ENCODE results near the gene ZNF70.

Gene ZNF70

GRCh38 chr22:23750714-23751440 lies at the start of gene ZNF70:
ZNF70 (minus strand) TSS chr22:23751112; CDS start chr22:23745140, 5,972 bp downstream.
- DNase-seq, result peak; percentile 82
- in situ Hi-C loops (cut with HindIII; ENCODE audit: low pct_ligation_motif_present, low pct_unique_long_range_greater_than_20kb, low sequenced_read_pairs), result no loop called here

GRCh38 chr22:23796461-23796860 lies 45.5 kb upstream of the ZNF70 start:
- in situ Hi-C loops (cut with HindIII; ENCODE audit: low pct_ligation_motif_present, low pct_unique_long_range_greater_than_20kb, low sequenced_read_pairs), result no loop called here
- DNase-seq, result no peak

- no peak for DNase-seq
- in situ Hi-C loops (cut with HindIII; ENCODE audit: low pct_ligation_motif_present, low pct_unique_long_range_greater_than_20kb, low sequenced_read_pairs), result no loop called here
Measured at GRCh38 chr22:23793326-23793725, 42.4 kb upstream of the ZNF70 start.

GRCh38 chr22:23791738-23792645 lies 41.1 kb upstream of the ZNF70 start:
- in situ Hi-C loops (cut with HindIII; ENCODE audit: low pct_ligation_motif_present, low pct_unique_long_range_greater_than_20kb, low sequenced_read_pairs), result no loop called here
- DNase-seq, result no peak

GRCh38 chr22:23790819-23791737 lies 40.2 kb upstream of the ZNF70 start:
- DNase-seq, result no peak
- in situ Hi-C loops (cut with HindIII; ENCODE audit: low pct_ligation_motif_present, low pct_unique_long_range_greater_than_20kb, low sequenced_read_pairs), result no loop called here

- no peak for DNase-seq
- in situ Hi-C loops (cut with HindIII; ENCODE audit: low pct_ligation_motif_present, low pct_unique_long_range_greater_than_20kb, low sequenced_read_pairs), result no loop called here
Measured at GRCh38 chr22:23789638-23790037, 38.7 kb upstream of the ZNF70 start.

GRCh38 chr22:23789121-23789520 lies 38.2 kb upstream of the ZNF70 start:
- in situ Hi-C loops (cut with HindIII; ENCODE audit: low pct_ligation_motif_present, low pct_unique_long_range_greater_than_20kb, low sequenced_read_pairs), result no loop called here
- DNase-seq, result no peak

- no peak for DNase-seq
- in situ Hi-C loops (cut with HindIII; ENCODE audit: low pct_ligation_motif_present, low pct_unique_long_range_greater_than_20kb, low sequenced_read_pairs), result no loop called here
Measured at GRCh38 chr22:23787910-23788309, 37.0 kb upstream of the ZNF70 start.

GRCh38 chr22:23787600-23787896 lies 36.6 kb upstream of the ZNF70 start:
- no peak for DNase-seq
- in situ Hi-C loops (cut with HindIII; ENCODE audit: low pct_ligation_motif_present, low pct_unique_long_range_greater_than_20kb, low sequenced_read_pairs), result no loop called here

- in situ Hi-C loops (cut with HindIII; ENCODE audit: low pct_ligation_motif_present, low pct_unique_long_range_greater_than_20kb, low sequenced_read_pairs), result no loop called here
- peak; percentile 89 for DNase-seq
Measured at GRCh38 chr22:23786752-23787599, 36.1 kb upstream of the ZNF70 start, which contains the start of gene SMARCB1. SMARCB1 (plus strand) TSS chr22:23786966; CDS start chr22:23787170, 204 bp downstream.

- DNase-seq, result no peak
- in situ Hi-C loops (cut with HindIII; ENCODE audit: low pct_ligation_motif_present, low pct_unique_long_range_greater_than_20kb, low sequenced_read_pairs), result no loop called here
Measured at GRCh38 chr22:23786261-23786710, 35.4 kb upstream of the ZNF70 start.

- in situ Hi-C loops (cut with HindIII; ENCODE audit: low pct_ligation_motif_present, low pct_unique_long_range_greater_than_20kb, low sequenced_read_pairs), result no loop called here
- DNase-seq, result no peak
Measured at GRCh38 chr22:23784215-23784732, 33.4 kb upstream of the ZNF70 start.

GRCh38 chr22:23783265-23784150 lies 32.6 kb upstream of the ZNF70 start:
- DNase-seq, result no peak
- in situ Hi-C loops (cut with HindIII; ENCODE audit: low pct_ligation_motif_present, low pct_unique_long_range_greater_than_20kb, low sequenced_read_pairs), result no loop called here

- in situ Hi-C loops (cut with HindIII; ENCODE audit: low pct_ligation_motif_present, low pct_unique_long_range_greater_than_20kb, low sequenced_read_pairs), result no loop called here
- DNase-seq, result no peak
Measured at GRCh38 chr22:23782703-23783102, 31.8 kb upstream of the ZNF70 start.

GRCh38 chr22:23782252-23782651 lies 31.3 kb upstream of the ZNF70 start:
- no peak for DNase-seq
- in situ Hi-C loops (cut with HindIII; ENCODE audit: low pct_ligation_motif_present, low pct_unique_long_range_greater_than_20kb, low sequenced_read_pairs), result no loop called here

- DNase-seq, result peak; percentile 35
- in situ Hi-C loops (cut with HindIII; ENCODE audit: low pct_ligation_motif_present, low pct_unique_long_range_greater_than_20kb, low sequenced_read_pairs), result no loop called here
Measured at GRCh38 chr22:23781511-23782183, 30.7 kb upstream of the ZNF70 start.

All from ACHN (cell line).